Fibroblast of mammary gland (primary cell): ENCODE measurements around the gene JAGN1.
"Not testable (repeated sequence)": the region's sequence is repeated elsewhere in the genome, so short reads cannot be mapped to it uniquely, and the experiment has no call there.

Source experiments
- DNase-seq: peaks from one replicate; pipeline ENCODE4 v3.0.0-alpha.2; 2010; ENCODE audit warnings: low read depth
- H3K4me3 ChIP-seq: 2 replicates; pipeline ENCODE4 v1.5.1; 2011; ENCODE audit warnings: low read depth, mild to moderate bottlenecking, low read length, moderate library complexity; ENCODE audit not compliant: control insufficient read depth
- CTCF ChIP-seq: conservative IDR thresholded peaks from 2 replicates; pipeline ENCODE4 v1.5.1; 2011; ENCODE audit warnings: low read depth, low read length, inconsistent platforms; ENCODE audit not compliant: control insufficient read depth, insufficient read depth

The JAGN1 gene

DNA sequence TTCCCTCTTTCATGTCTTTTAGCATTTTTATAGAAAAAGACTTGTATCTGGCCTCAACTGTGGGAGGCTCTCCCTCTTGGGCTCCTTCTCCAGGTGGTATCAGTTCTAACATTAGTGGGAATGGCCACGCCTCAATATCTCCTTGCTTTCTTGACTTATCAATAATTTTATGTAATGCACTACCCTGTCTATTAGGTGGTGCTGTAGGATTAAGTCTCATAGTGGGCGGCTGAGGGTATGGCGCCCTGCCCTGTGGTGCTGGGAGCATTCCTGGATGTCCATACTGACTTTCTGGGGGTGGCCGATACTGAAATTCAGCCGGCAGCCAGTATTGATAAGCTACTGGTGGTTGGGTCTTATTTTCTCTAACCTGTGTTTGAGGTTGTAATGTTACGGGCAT lies 37.9 kb upstream of the JAGN1 start:
- no peak for DNase-seq
- no peak overlapping the region for H3K4me3 ChIP-seq
- TF ChIP-seq CTCF = peak; percentile 1

- DNase-seq = not testable (repeated sequence)
These were observed 36.0 kb upstream of the JAGN1 start for GRCh38 chr3:9854291-9854940.

GRCh38 chr3:9855594-9855993 lies 34.8 kb upstream of the JAGN1 start:
- no peak for DNase-seq
- no peak overlapping the region for H3K4me3 ChIP-seq
- TF ChIP-seq CTCF = no peak

More at GRCh38 chr3:9854291-9854940, 36.0 kb upstream of the JAGN1 start:
- H3K4me3 ChIP-seq = not testable (repeated sequence)

DNA sequence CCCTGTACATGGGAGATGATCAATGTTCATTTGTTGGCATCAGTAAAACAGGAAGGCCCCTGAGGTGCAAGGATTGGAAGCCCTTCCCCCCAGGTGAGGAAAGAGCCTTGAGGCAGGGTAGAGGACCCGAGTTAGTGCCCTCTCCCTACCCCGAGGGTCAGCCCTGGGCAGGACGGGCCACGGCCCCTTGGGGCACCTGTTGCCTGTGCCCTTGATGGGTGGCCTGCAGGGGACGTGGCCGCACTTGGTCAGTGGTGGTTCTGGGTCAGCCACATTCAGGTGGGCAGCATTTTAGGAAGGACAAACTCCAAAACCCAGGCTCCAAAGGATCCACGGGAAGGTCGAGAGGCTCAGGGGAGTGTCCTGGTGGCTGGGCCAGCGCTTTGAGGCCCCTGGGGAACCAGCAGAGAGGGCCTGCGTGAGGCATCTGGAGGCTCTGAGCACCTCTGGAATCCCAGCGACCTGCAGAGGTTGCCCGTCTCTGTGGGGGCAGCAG lies 30.8 kb upstream of the JAGN1 start:
- DNase-seq = no peak
- no peak for TF ChIP-seq CTCF
- no peak overlapping the region for H3K4me3 ChIP-seq

DNA sequence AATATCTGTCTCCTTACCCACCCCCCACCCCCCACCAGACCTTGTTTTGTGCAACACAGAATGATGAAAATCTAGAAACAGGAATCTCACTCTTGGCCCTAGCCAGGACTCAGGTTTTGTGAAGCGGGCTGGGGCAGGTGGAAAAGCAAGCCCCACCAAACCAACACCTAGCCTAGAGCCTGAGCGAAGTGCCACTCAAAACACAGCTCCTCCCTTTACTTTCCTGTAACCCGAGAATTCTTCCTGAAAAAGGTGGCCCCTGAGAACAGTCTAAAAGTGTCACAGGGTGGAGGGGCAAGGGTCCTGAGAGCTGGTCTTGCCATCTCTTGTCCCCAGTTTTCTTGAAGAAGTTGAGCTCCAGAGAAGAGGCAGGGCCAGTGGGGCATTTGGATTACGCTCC lies 29.2 kb upstream of the JAGN1 start:
- TF ChIP-seq CTCF = no peak
- no peak overlapping the region for H3K4me3 ChIP-seq
- no peak for DNase-seq

GRCh38 chr3:9861626-9862130 lies 28.7 kb upstream of the JAGN1 start:
- no peak for TF ChIP-seq CTCF
- no peak overlapping the region for H3K4me3 ChIP-seq
- no peak for DNase-seq

DNA sequence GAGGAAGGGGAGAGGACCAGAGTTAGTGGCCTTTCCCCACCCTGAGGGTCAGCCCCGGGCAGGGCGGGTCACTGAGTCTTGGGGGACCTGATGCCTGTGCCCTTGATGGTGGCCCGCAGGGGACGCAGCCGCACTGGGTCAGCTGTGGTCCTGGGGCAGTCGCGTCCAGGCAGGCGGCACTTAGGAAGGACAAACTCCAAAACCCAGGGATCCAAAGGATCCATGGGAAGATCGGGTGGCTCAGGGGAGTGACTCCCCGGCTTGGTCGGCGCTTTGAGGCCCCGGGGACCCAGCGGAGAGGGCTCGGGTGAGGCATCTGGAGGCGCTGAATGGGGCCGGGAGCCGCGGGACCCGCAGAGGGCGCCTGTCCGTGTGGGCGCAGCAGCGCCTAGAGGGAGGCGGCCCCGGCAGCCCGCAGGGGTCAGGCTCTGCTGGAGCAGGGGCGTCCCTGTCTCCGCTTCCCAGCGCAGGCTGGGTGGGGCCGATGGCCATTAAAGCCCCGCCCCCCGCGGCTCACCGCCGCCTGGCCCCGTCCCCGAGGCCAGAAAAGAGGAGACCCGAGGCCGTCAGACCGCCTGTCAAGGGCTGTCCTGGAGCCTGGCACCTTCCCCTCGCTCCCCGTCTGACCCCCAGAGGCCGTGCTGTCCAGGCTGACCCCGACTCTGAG lies 27.9 kb upstream of the JAGN1 start:
- peak; percentile 63 for DNase-seq
- TF ChIP-seq CTCF = peak; percentile 26
- no peak overlapping the region for H3K4me3 ChIP-seq
